ENCODE measurements around the gene FOS.

The FOS gene

GRCh38 chr14:75249958-75250336, 28.7 kb upstream of the FOS start:
- DNase-seq (ENCODE audit: low read depth in 1 of 2, low spot score in 1 of 2), result no peak

GRCh38 chr14:75250800-75251199, 27.8 kb upstream of the FOS start:
- DNase-seq (ENCODE audit: low read depth in 1 of 2, low spot score in 1 of 2), result no peak

GRCh38 chr14:75252254-75252837, 26.3 kb upstream of the FOS start:
- DNase-seq (ENCODE audit: low read depth in 1 of 2, low spot score in 1 of 2), result no peak

GRCh38 chr14:75254381-75254822, 24.2 kb upstream of the FOS start:
- DNase-seq (ENCODE audit: low read depth in 1 of 2, low spot score in 1 of 2), result no peak

GRCh38 chr14:75254901-75255584, 23.6 kb upstream of the FOS start:
- no peak for DNase-seq (ENCODE audit: low read depth in 1 of 2, low spot score in 1 of 2)

GRCh38 chr14:75258079-75258802, 20.4 kb upstream of the FOS start:
- DNase-seq (ENCODE audit: low read depth in 1 of 2, low spot score in 1 of 2), result no peak

GRCh38 chr14:75258803-75259509, 19.7 kb upstream of the FOS start:
- peak; percentile 98 to 99 for DNase-seq (ENCODE audit: low read depth in 1 of 2, low spot score in 1 of 2)

- no peak for DNase-seq (ENCODE audit: low read depth in 1 of 2, low spot score in 1 of 2)
Observed at GRCh38 chr14:75259510-75259855, 19.1 kb upstream of the FOS start.

GRCh38 chr14:75260025-75260763, 18.4 kb upstream of the FOS start:
- no peak for DNase-seq (ENCODE audit: low read depth in 1 of 2, low spot score in 1 of 2)

GRCh38 chr14:75261820-75262219, 16.8 kb upstream of the FOS start:
- no peak for DNase-seq (ENCODE audit: low read depth in 1 of 2, low spot score in 1 of 2)

GRCh38 chr14:75262641-75263040, 16.0 kb upstream of the FOS start:
- no peak for DNase-seq (ENCODE audit: low read depth in 1 of 2, low spot score in 1 of 2)

- no peak for DNase-seq (ENCODE audit: low read depth in 1 of 2, low spot score in 1 of 2)
Observed at GRCh38 chr14:75264036-75264435, 14.6 kb upstream of the FOS start.

GRCh38 chr14:75267141-75267721, 11.4 kb upstream of the FOS start:
- no peak for DNase-seq (ENCODE audit: low read depth in 1 of 2, low spot score in 1 of 2)

- DNase-seq (ENCODE audit: low read depth in 1 of 2, low spot score in 1 of 2), result no peak
Observed at GRCh38 chr14:75268633-75269550, 9.7 kb upstream of the FOS start.

- DNase-seq (ENCODE audit: low read depth in 1 of 2, low spot score in 1 of 2), result no peak
Observed at GRCh38 chr14:75271514-75271913, 7.1 kb upstream of the FOS start.

- DNase-seq (ENCODE audit: low read depth in 1 of 2, low spot score in 1 of 2), result no peak
Observed at GRCh38 chr14:75273272-75274049, 5.2 kb upstream of the FOS start.

GRCh38 chr14:75274050-75274898, 4.4 kb upstream of the FOS start:
- no peak for DNase-seq (ENCODE audit: low read depth in 1 of 2, low spot score in 1 of 2)

- no peak for DNase-seq (ENCODE audit: low read depth in 1 of 2, low spot score in 1 of 2)
Observed at GRCh38 chr14:75274899-75275569, 3.6 kb upstream of the FOS start.
